AG09309 (cell line): ENCODE data around the gene PAFAH2.

Experiments
- DNase-seq: peaks from one replicate; pipeline ENCODE4 v3.0.0-alpha.2; 2010; ENCODE audit warnings: low read depth
- H3K4me3 ChIP-seq: 2 replicates; pipeline ENCODE4 v1.5.1; 2011; ENCODE audit warnings: mild to moderate bottlenecking, low read depth, low read length, moderate library complexity; ENCODE audit not compliant: control insufficient read depth
- TF ChIP-seq, protein P1 (sequence below): IDR thresholded peaks from 2 replicates; pipeline ENCODE4 v1.5.1; 2011; ENCODE audit warnings: mild to moderate bottlenecking, low read depth, low read length, inconsistent platforms; ENCODE audit not compliant: insufficient read depth, control insufficient read depth; ENCODE audit errors: missing control alignments

PAFAH2 gene

DNA sequence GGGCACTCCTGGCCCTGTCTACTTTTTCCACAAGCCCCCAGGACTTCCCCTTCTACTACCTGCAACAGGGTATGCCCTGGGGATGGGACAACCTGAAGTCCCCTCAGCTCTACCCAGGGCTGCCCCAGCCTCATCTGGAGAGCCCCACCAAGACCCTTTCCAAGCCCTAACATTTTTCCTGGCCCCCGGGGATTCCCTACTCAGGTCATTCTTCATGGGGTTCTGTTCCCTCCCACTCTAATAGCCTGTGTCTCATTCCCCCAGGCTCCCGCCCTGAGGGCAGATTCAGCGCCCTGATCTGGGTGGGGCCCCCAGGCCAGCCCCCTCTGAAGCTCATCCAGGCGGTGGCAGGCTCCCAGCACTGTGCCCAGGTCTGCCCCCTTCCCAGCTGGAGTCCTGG is 33.3 kb upstream of the PAFAH2 start:
- no peak for DNase-seq
- TF ChIP-seq, protein P1, sequence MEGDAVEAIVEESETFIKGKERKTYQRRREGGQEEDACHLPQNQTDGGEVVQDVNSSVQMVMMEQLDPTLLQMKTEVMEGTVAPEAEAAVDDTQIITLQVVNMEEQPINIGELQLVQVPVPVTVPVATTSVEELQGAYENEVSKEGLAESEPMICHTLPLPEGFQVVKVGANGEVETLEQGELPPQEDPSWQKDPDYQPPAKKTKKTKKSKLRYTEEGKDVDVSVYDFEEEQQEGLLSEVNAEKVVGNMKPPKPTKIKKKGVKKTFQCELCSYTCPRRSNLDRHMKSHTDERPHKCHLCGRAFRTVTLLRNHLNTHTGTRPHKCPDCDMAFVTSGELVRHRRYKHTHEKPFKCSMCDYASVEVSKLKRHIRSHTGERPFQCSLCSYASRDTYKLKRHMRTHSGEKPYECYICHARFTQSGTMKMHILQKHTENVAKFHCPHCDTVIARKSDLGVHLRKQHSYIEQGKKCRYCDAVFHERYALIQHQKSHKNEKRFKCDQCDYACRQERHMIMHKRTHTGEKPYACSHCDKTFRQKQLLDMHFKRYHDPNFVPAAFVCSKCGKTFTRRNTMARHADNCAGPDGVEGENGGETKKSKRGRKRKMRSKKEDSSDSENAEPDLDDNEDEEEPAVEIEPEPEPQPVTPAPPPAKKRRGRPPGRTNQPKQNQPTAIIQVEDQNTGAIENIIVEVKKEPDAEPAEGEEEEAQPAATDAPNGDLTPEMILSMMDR = no peak
- no peak overlapping the region for H3K4me3 ChIP-seq

- TF ChIP-seq, protein P1 = no peak
- no peak for DNase-seq
- no peak overlapping the region for H3K4me3 ChIP-seq
These were observed 32.1 kb upstream of the PAFAH2 start for GRCh38 chr1:26029864-26030481.

- H3K4me3 ChIP-seq = no peak overlapping the region
- TF ChIP-seq, protein P1 = no peak
- no peak for DNase-seq
These were observed 31.4 kb upstream of the PAFAH2 start for GRCh38 chr1:26029054-26029863.

GRCh38 chr1:26028490-26028980 is 30.7 kb upstream of the PAFAH2 start:
- H3K4me3 ChIP-seq = no peak overlapping the region
- TF ChIP-seq, protein P1 = no peak
- DNase-seq = no peak

GRCh38 chr1:26027716-26028489 is 30.0 kb upstream of the PAFAH2 start:
- no peak for DNase-seq
- TF ChIP-seq, protein P1 = no peak
- H3K4me3 ChIP-seq = no peak overlapping the region

DNA sequence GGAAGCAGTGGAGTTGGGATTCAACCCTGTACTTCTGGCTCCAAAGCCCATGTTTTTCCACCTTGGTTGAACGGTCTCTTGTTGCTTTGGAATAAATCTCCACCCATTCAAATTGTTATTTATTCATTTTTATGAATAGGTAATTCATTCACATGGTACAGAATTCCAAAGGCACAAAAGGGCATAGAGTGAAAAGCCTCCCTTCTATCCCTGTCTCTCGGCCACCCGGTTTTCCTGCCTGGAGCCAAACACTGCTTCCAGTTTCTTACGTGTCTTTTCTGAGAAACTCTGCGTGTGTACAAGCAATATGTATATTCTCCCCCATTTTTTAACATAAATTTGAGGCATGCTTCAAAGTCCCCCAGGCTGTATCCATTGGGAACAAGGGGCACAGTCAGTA is 27.7 kb upstream of the PAFAH2 start:
- TF ChIP-seq, protein P1 = no peak
- no peak overlapping the region for H3K4me3 ChIP-seq
- no peak for DNase-seq
